Upper lobe of left lung (tissue), 4 donors: ENCODE results near the gene PLEK.

Source experiments
- CTCF ChIP-seq, 6 experiments: fragments of 450-650 bp in 4 of 6; fragments of 200-600 bp in 2 of 6; sonication (generic) in 2 of 6; IDR thresholded peaks; one replicate each; pipeline ENCODE4 v1.5.1; 2016 to 2019; ENCODE audit warnings: antibody characterized with exemption in 6 of 6
- POLR2AphosphoS5 ChIP-seq, 2 donors: sonication (generic); formaldehyde crosslinking; IDR thresholded peaks; one replicate each; pipeline ENCODE4 v1.5.1; 2017; ENCODE audit warnings: antibody characterized with exemption in 2 of 2

GRCh38 chr2:68420254-68420910 lies 55.3 kb downstream of the PLEK start:
- TF ChIP-seq POLR2AphosphoS5 (IDR thresholded peaks at IDR 0.05): no peak
- TF ChIP-seq CTCF (IDR thresholded peaks at IDR 0.05): no peak
